NCI-H2227 (cell line): ENCODE measurements around the gene EIF2B1.

ENCODE experiments used
- DNase-seq: peaks from one replicate; lab custom pipeline; 2025; ENCODE audit not compliant: unreplicated experiment; lab: John Stamatoyannopoulos, UW

The EIF2B1 gene

GRCh38 chr12:123571343-123571813, 62.1 kb downstream of the EIF2B1 start:
- peak; percentile 61 for DNase-seq
